ENCODE data around the gene VPS13D. TPM values are rescaled to one million over a fixed set of nuclear protein-coding genes. Genes with fewer than 3 reads are reported as not detected.
A peak's percentile ranks its signal among the peaks of the same experiment; 100 is the strongest.

VPS13D gene
- total RNA-seq, 4 donors from 2014 or later: 94.4 to 472 (median 163) TPM

- Histone ChIP-seq H3K27me3 (no peaks in the 10 kb centered on the region), H3K27ac (peak overlapping the region; percentile 31), H3K36me3 (peaks cover 67% of the 10 kb centered on the region), H3K4me3 (no peak overlapping the region), H3K9me3 (no peaks in the 10 kb centered on the region), H3K4me1 (peaks cover 17% of the 10 kb centered on the region)
- TF ChIP-seq EP300 (IDR thresholded peaks at IDR 0.05) (no peak), POLR2A (IDR thresholded peaks at IDR 0.05) (no peak), POLR2AphosphoS5 (IDR thresholded peaks at IDR 0.05) (no peak)
- TF ChIP-seq, protein P1, sequence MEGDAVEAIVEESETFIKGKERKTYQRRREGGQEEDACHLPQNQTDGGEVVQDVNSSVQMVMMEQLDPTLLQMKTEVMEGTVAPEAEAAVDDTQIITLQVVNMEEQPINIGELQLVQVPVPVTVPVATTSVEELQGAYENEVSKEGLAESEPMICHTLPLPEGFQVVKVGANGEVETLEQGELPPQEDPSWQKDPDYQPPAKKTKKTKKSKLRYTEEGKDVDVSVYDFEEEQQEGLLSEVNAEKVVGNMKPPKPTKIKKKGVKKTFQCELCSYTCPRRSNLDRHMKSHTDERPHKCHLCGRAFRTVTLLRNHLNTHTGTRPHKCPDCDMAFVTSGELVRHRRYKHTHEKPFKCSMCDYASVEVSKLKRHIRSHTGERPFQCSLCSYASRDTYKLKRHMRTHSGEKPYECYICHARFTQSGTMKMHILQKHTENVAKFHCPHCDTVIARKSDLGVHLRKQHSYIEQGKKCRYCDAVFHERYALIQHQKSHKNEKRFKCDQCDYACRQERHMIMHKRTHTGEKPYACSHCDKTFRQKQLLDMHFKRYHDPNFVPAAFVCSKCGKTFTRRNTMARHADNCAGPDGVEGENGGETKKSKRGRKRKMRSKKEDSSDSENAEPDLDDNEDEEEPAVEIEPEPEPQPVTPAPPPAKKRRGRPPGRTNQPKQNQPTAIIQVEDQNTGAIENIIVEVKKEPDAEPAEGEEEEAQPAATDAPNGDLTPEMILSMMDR (IDR thresholded peaks at IDR 0.05): no peak
- no peak for DNase-seq (ENCODE audit: low spot score in 2 of 2)
- 75% methylated on average over 7 of the region's 7 CpGs for WGBS
Measured at GRCh38 chr1:12345350-12346217, 115.8 kb downstream of the VPS13D start.

GRCh38 chr1:12346483-12347151 is 116.8 kb downstream of the VPS13D start:
- no peak for TF ChIP-seq POLR2A (IDR thresholded peaks at IDR 0.05)
- no peak for TF ChIP-seq EP300 (IDR thresholded peaks at IDR 0.05)
- no peak for TF ChIP-seq POLR2AphosphoS5 (IDR thresholded peaks at IDR 0.05)
- TF ChIP-seq, protein P1 (IDR thresholded peaks at IDR 0.05): no peak
- H3K36me3 ChIP-seq: peaks cover 75% of the 10 kb centered on the region
- no peak for DNase-seq (ENCODE audit: low spot score in 2 of 2)
- no peak overlapping the region for H3K4me3 ChIP-seq
- H3K27me3 ChIP-seq: no peaks in the 10 kb centered on the region
- H3K4me1 ChIP-seq: peaks cover 17% of the 10 kb centered on the region
- H3K9me3 ChIP-seq: no peaks in the 10 kb centered on the region
- no peak overlapping the region for H3K27ac ChIP-seq
- 86% methylated on average over 5 of the region's 5 CpGs for WGBS

DNA sequence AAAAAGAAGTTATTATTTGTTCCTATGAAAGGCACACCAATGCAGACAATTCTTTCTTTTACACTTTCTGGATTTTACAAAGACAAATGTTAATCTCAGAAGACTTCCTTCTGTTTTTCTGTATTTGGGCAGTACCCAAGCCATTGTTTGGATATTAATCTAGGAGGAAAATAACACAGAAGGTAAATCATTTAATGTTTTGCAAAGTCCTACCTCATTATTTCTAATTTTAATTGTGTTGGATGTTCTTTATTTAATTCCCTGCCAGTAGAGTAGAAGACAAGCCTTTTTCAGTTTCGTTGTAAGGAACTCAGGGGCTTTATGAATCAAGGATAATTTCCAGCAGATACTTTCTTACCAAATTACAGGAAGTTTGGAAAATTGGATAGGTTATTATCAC is 118.3 kb downstream of the VPS13D start:
- H3K27me3 ChIP-seq: no peaks in the 10 kb centered on the region
- no peak overlapping the region for H3K27ac ChIP-seq
- no peaks in the 10 kb centered on the region for H3K9me3 ChIP-seq
- 62% methylated on average over 1 of the region's 1 CpG for WGBS
- TF ChIP-seq, protein P1 (IDR thresholded peaks at IDR 0.05): no peak
- TF ChIP-seq EP300 (IDR thresholded peaks at IDR 0.05): no peak
- no peak for TF ChIP-seq POLR2AphosphoS5 (IDR thresholded peaks at IDR 0.05)
- no peak for TF ChIP-seq POLR2A (IDR thresholded peaks at IDR 0.05)
- no peak overlapping the region for H3K4me3 ChIP-seq
- DNase-seq (ENCODE audit: low spot score in 2 of 2): no peak
- H3K4me1 ChIP-seq: peaks cover 17% of the 10 kb centered on the region
- H3K36me3 ChIP-seq: peaks cover 77% of the 10 kb centered on the region

GRCh38 chr1:12353981-12354380 is 124.2 kb downstream of the VPS13D start:
- no peaks in the 10 kb centered on the region for H3K9me3 ChIP-seq
- H3K27ac ChIP-seq: no peak overlapping the region
- H3K4me3 ChIP-seq: no peak overlapping the region
- 76% methylated on average over 1 of the region's 1 CpG for WGBS
- H3K27me3 ChIP-seq: no peaks in the 10 kb centered on the region
- no peak for DNase-seq (ENCODE audit: low spot score in 2 of 2)
- no peak for TF ChIP-seq EP300 (IDR thresholded peaks at IDR 0.05)
- TF ChIP-seq POLR2AphosphoS5 (IDR thresholded peaks at IDR 0.05): no peak
- TF ChIP-seq, protein P1 (IDR thresholded peaks at IDR 0.05): no peak
- TF ChIP-seq POLR2A (IDR thresholded peaks at IDR 0.05): no peak
- H3K36me3 ChIP-seq: peaks cover 96% of the 10 kb centered on the region
- H3K4me1 ChIP-seq: peaks cover under 1% of the 10 kb centered on the region
